HFF-Myc (cell line): Measurements from ENCODE around the gene PDE1A.

ENCODE experiments used
- DNase-seq: peaks from one replicate; pipeline ENCODE4 v3.0.0-alpha.2; 2011; ENCODE audit warnings: low read depth; ENCODE audit errors: extremely low read depth
- H3K4me3 ChIP-seq: replicated peaks from 2 replicates; pipeline ENCODE4 v1.5.1; 2011; ENCODE audit warnings: low read depth, mild to moderate bottlenecking, control low read depth, low read length
- TF ChIP-seq, protein P1 (sequence below): IDR thresholded peaks from 2 replicates; pipeline ENCODE4 v1.5.1; 2012; ENCODE audit warnings: mild to moderate bottlenecking, low read depth, low read length, control low read depth; ENCODE audit errors: missing control alignments

Gene PDE1A

DNA sequence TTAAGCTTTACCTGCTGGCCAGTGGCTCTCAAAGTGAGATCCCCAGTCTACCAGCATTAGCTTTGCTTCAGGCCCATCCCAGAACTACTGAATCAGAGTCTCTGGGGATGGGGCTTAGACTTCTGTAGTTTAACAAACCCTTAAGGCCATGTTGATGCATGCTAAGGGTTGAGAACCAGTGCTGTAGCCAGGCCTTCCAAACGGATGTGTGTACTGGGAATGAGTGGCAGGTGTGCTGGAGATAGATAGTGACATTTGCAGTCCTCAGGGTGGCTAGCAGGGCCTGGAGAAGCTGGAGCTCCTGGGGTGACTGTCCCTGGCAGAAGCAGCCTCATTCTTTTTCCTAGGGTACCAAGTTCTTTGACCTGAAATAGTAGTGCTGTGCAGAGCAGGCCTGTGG lies 292.6 kb downstream of the PDE1A start:
- DNase-seq = no peak
- TF ChIP-seq, protein P1, sequence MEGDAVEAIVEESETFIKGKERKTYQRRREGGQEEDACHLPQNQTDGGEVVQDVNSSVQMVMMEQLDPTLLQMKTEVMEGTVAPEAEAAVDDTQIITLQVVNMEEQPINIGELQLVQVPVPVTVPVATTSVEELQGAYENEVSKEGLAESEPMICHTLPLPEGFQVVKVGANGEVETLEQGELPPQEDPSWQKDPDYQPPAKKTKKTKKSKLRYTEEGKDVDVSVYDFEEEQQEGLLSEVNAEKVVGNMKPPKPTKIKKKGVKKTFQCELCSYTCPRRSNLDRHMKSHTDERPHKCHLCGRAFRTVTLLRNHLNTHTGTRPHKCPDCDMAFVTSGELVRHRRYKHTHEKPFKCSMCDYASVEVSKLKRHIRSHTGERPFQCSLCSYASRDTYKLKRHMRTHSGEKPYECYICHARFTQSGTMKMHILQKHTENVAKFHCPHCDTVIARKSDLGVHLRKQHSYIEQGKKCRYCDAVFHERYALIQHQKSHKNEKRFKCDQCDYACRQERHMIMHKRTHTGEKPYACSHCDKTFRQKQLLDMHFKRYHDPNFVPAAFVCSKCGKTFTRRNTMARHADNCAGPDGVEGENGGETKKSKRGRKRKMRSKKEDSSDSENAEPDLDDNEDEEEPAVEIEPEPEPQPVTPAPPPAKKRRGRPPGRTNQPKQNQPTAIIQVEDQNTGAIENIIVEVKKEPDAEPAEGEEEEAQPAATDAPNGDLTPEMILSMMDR = no peak
- H3K4me3 ChIP-seq = no peak overlapping the region

DNA sequence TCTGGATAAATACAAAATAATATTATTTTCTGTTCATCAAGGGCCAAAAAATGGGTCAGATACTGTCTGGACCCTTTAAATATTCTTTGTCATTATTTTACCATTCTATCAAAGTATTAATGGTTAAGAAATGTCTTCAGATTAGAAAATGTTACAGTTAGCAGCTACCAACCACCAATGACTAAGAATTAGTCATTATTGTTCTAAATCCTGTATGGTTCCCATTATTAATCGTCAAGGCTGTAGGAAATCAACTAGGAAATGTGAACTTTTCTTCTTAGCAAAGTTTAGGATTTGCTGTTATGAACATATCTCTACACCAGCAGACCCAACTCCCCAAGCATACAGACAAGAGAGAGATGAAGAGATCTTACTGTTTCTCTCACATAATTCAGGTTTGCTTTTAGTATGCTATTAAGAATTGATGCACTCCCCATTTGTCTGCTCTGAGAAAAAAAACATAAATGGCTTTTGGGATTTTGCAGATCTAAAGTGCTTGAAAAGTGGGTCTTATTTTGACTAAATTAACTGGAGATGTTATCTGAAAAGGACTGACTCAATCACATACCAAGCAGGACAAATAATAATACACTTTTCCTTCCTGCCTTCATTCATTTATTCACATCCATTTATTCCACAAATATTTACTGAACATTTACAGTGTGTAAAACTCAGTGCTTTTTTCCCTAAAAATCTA lies 293.5 kb downstream of the PDE1A start:
- TF ChIP-seq, protein P1 = no peak
- DNase-seq = no peak
- no peak overlapping the region for H3K4me3 ChIP-seq

DNA sequence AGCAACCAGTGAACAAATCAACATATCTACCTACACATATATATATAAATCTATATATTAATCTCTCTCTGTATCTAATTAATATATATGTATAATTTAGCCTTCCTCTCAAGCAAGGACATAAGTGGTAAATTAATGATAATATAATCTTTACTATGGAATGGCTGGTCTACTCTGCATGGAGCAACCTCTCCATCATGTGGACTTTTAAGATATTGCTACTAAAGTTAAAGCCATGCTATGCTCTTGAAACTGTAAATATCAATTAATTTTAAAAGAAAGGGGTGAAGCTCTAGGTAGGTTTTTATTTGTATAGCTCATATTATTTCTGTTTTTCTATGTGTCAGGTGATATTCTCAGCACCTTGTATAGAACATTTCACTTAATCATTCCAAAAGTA lies 294.2 kb downstream of the PDE1A start:
- no peak for DNase-seq
- H3K4me3 ChIP-seq = no peak overlapping the region
- TF ChIP-seq, protein P1 = peak; percentile 37

DNA sequence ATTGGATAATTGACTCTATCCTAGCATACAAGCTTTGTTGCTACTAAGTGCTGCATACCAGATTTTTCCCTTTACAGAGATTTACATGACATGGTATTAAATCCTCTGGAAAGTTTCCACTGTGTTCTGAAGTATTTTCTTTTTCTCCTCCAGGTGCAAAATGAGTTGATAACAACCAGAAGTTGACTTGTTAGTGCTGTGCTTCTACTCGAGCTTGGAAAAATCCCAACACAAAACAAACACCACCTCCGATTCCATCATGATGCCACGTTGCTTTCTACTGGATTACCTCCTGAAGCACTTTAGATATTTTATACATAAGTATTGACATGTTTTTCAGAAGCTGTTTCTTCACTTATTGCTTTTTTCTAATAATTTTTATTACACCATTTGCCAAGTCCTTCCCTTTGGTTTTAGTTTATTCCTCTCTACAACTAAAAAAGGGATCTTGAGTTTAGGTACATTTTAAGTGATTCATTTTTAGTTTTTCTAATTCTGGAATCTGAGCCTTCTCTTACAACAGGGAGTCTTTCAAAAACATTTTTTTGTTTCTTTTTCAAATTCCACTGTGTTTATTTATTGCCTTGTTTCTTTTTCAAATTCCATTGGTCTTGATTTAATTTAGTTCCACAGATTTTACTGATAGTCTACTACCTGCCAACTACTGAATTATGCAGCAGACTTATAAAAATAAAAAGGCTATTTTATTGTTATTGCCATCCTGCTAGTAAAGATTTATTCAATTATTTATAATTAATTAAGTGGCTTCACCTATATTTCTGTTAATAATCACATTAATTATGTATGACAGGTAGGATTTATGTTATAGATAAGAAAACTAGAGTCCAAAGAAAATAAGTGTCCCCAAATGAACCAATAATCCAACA lies 297.8 kb downstream of the PDE1A start:
- no peak for DNase-seq
- TF ChIP-seq, protein P1 = no peak
- H3K4me3 ChIP-seq = no peak overlapping the region

DNA sequence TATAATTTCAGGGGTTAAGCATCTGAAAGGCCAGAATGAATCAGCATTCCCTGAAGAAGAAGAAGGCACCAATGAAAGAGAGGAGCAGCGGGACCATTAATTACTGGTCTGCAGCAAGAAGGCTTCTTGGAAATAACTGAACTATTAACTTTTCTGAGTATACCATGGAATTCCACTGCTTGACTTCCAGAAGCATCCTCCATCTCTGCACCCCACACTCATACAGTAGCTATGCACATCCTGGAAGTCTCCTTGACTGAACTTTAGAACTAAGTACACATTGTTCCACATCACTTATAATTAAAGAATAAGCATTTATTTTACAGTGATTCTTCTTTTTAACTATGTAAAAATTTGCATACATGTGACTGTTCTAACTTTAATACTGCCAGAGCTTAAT lies 309.6 kb downstream of the PDE1A start:
- TF ChIP-seq, protein P1 = no peak
- no peak overlapping the region for H3K4me3 ChIP-seq

DNA sequence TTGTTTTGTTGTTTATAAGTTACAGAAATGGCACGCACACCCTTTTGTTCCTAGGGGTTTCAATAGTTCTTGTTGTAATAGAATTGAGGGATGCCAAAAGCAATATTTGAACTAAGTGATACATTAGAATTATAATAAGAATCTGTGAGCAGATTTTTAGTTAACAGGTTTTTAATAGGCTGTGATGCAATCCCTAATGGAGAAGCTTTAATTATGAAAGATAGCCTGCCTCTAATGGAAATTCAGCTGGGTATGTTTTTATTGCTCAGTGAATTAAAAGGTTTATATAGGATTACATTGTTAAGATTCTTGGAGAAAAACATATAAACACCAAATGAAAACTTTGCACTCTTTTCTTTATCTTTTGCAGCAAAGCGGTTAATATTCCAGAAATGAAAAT lies 310.1 kb downstream of the PDE1A start:
- DNase-seq = no peak
- H3K4me3 ChIP-seq = no peak overlapping the region
- TF ChIP-seq, protein P1 = no peak

More for the DNA sequence above, 309.6 kb downstream of the PDE1A start:
- DNase-seq = no peak
